ENCODE results near the gene ZNF407. TPM values are rescaled to one million over a fixed set of nuclear protein-coding genes. Genes with fewer than 3 reads are reported as not detected.

The ZNF407 gene
- total and polyA plus RNA-seq, 12 donors, result 2.5 to 14.9 (median 12.7) TPM

GRCh38 chr18:74702950-74703349, 105.3 kb downstream of the ZNF407 start:
- H3K27ac ChIP-seq, result no peak overlapping the region
- intact Hi-C loops (cut with DNase I), result no loop called here

GRCh38 chr18:74708169-74708568, 110.5 kb downstream of the ZNF407 start:
- intact Hi-C loops (cut with DNase I), result no loop called here
- no peak for TF ChIP-seq CTCF (IDR thresholded peaks at IDR 0.05)
- Histone ChIP-seq H3K27ac (no peak overlapping the region), H3K4me3 (no peak overlapping the region), H3K4me1 (no peaks in the 10 kb centered on the region), H3K27me3 (no peaks in the 10 kb centered on the region), H3K9me3 (no peaks in the 10 kb centered on the region), H3K36me3 (peaks cover 0 to 5% (median 0%) of the 10 kb centered on the region in 9 donors)
- DNase-seq (no peak), ATAC-seq (no peak)

More at GRCh38 chr18:74702950-74703349, 105.3 kb downstream of the ZNF407 start:
- H3K4me3 ChIP-seq, result no peak overlapping the region
- no peaks in the 10 kb centered on the region for H3K9me3 ChIP-seq
- TF ChIP-seq CTCF (IDR thresholded peaks at IDR 0.05), result no peak
- no peaks in the 10 kb centered on the region for H3K4me1 ChIP-seq
- no peak for DNase-seq
- 64 to 80% methylated on average over 3 of the region's 3 CpGs for WGBS, 2 donors
- ATAC-seq, result no peak
- no peaks in the 10 kb centered on the region for H3K27me3 ChIP-seq
- peaks cover 0 to 6% (median 0%) of the 10 kb centered on the region in 9 donors for H3K36me3 ChIP-seq

GRCh38 chr18:74709452-74709851, 111.8 kb downstream of the ZNF407 start:
- Histone ChIP-seq H3K4me3 (no peak overlapping the region), H3K4me1 (no peaks in the 10 kb centered on the region), H3K27me3 (no peaks in the 10 kb centered on the region), H3K27ac (no peak overlapping the region), H3K9me3 (no peaks in the 10 kb centered on the region), H3K36me3 (peaks cover 0 to 5% (median 0%) of the 10 kb centered on the region in 9 donors)
- intact Hi-C loops (cut with DNase I), result no loop called here
- ATAC-seq (no peak), DNase-seq (no peak)
- TF ChIP-seq CTCF (IDR thresholded peaks at IDR 0.05), result no peak
- WGBS, 2 donors, result 89 to 91% methylated on average over 3 of the region's 3 CpGs

- ATAC-seq, result no peak
- WGBS, 2 donors, result 90 to 97% methylated on average over 1 of the region's 1 CpG
- no peak overlapping the region for H3K4me3 ChIP-seq
- intact Hi-C loops (cut with DNase I), result no loop called here
- H3K27ac ChIP-seq, result no peak overlapping the region
- peaks cover 0 to 2% (median 0%) of the 10 kb centered on the region in 9 donors for H3K36me3 ChIP-seq
- no peaks in the 10 kb centered on the region for H3K9me3 ChIP-seq
- DNase-seq, result no peak
- H3K4me1 ChIP-seq, result no peaks in the 10 kb centered on the region
- no peaks in the 10 kb centered on the region for H3K27me3 ChIP-seq
- TF ChIP-seq CTCF (IDR thresholded peaks at IDR 0.05), result no peak
Observed at GRCh38 chr18:74714120-74714519, 116.5 kb downstream of the ZNF407 start.
